Measurements from ENCODE around the gene MUC2.

MUC2 gene
- total RNA-seq: 0 to 0.12 (median 0) reads per million in 4 donors

DNA sequence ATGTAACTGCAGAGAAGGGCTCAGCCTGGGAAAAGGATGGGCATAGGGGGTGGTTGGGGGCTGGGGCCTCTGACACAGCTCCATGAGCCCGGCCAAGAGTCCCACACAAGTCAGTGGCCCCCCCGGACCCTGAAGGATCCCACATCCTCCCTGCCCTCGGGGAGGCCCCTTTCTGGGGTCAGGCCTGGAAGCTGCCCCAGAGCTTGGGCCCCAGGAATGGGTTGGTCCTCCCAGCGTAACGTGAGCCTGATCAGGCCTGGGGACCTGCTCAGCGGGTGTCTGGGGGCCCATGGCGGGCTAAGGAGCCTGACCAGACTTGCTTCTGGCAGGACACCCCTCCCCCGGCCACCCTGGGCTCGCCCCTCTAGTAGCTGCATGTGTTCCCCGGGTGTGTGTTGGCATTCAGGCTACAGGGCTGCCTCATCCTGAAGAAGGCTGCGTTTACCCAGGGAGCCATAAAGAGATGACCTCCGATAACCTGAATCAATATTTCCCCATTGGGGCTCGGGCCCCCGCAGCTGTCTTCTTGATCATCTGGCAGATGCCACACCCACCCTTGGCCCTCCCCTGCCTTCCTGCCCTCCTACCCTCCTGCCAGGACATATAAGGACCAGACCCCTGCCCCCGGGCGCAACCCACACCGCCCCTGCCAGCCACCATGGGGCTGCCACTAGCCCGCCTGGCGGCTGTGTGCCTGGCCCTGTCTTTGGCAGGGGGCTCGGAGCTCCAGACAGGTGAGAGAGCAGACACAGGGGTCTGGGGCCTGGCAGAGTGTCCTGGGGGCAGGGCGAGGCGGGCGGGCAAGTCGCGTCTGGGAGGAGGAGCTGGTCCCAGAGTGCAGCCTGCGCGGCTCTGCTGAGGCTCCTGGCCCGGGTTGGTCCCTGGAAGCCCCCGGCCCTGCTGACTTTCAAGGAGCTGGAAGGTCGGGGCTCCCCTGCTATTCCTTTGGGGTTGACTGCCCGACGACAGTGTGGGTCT lies at the start of gene MUC2:
Gene MUC2 (plus strand): TSS at position 631 of the 978 bp plus-strand sequence.
- no peak for DNase-seq

DNA sequence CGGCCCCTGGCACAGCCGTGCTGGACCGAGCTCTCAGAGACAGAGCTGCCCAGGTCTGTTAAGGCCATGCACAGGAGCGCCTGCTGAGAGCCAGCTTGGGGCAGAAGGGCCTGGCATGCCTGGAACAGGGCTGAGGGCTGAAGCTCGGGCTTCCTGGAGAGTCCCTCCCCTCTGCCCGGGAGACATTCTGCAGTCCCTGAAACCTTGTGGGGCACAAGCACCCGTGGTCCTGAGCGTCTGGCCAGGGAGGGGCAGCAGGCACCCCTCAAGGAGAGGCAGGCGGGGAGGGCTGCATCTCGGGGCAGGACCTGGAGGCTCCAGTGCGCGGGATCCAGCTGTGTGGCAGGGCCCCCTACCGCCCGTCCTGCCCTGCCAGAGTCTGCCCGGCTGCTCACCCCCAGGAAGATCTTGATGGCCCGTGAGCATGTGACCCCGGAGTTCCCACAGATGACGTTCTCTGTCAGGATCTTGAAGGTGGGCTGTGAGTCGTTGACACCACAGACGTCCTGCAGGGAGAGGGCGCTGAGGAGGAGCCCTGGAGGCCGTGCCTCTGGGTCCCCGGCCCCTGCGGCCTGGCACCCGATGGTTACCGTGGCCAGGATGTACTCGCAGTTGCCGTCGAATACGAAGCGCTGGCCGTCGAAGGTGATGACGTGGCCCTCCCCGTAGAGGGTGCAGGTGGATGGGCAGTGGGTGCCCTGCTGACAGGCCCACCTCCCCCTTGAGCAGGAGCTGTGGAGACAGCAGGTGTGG lies 49.1 kb upstream of the MUC2 start:
- DNase-seq: no peak

DNA sequence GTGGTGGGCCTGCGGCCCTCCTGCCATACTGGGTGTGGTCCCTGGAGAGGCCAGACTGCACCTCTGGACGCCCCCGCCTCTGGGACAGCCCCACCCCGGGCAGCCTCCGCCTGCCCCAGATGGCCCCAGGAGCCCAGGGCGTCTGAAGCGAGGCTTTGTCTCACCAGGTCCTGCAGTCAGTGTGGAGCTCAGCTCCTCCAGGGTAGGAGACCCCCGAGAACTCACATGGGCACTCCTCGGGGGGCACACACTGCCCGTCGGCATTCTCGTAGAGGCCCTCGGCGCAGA lies 48.6 kb upstream of the MUC2 start:
- no peak for DNase-seq

GRCh38 chr11:1026641-1027482 lies 47.8 kb upstream of the MUC2 start:
- DNase-seq: no peak

DNA sequence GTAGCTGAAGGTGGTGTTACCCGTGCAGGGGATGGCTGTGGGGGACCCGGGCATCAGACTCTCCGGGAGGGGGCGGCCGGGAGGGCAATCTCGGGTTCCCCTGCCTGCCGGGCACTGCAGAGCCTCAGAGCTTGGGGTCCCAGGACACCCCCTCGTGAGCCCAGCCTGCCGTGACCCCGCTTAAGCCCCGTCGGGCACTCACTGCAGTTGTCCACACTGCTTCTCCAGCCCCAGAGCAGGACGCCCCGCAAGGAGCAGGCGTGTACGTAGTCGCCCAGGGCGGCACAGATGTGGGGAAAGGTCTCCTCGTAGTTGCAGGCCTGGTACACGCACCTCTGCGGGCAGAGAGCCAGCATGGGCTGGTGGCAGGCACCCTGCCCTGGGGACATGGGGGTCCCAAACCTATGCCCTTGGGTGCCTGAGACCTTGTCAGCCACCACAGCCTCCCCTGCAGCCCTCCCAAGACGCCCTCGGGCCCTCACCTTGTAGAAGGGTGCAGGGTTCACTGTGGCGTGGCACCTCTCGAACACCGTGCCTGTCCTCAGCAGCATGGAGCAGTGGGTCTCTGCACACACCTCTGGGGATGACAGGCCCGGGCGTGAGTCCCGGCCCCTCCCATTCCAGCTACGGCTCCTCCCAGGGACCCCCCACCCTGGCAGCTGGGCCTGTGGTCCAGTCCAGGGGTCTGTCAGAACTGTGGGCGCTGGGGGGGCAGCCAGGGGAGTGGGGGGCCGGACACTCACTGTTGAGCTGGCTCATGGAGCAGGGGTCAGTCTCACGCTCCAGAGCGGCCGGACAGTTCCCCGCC lies 47.0 kb upstream of the MUC2 start:
- DNase-seq: no peak

GRCh38 chr11:1028291-1028540 lies 46.5 kb upstream of the MUC2 start:
- no peak for DNase-seq

GRCh38 chr11:1028616-1029015 lies 46.1 kb upstream of the MUC2 start:
- no peak for DNase-seq

DNA sequence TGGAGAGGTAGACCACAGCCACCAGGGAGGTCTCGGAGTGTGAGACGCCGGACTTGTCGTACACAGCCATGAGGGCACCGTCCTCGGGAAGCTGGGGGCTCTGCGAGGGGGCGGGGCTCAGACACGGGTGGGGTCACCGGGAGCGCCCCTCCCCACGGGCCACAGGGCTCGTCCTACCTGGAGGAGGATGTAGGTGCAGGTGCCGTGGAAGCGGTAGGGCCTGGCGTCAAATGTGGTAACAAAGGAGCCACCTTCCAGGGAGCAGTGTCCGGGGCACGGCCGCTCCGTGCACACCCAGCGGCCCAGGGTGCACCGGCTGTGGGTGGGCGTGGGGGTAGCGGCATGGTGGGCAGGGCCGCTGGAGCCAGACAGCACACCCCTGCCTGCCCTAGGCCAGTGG lies 45.6 kb upstream of the MUC2 start:
- DNase-seq: no peak

GRCh38 chr11:1029654-1030053 lies 45.0 kb upstream of the MUC2 start:
- DNase-seq: no peak

DNA sequence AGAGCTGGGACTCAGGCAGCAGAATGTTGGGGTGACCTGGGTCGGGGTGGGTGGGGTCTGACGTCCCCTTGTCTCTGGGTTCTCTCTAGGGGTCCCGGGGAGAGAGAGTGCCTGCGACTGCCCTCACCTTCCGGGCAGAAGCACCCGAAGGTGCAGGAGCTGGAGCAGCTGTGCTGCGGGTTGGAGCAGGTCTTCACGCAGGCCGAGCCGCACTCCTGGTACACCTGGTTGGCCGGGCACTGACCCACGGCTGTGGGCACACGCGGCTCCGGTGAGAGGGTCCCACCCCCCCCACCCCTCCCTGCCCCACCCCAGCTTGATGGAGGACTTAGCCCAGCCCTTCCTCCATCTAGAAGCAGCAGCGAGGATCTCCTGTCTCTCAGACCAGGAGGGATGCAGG lies 44.6 kb upstream of the MUC2 start:
- no peak for DNase-seq

GRCh38 chr11:1030556-1030955 lies 44.1 kb upstream of the MUC2 start:
- no peak for DNase-seq

DNA sequence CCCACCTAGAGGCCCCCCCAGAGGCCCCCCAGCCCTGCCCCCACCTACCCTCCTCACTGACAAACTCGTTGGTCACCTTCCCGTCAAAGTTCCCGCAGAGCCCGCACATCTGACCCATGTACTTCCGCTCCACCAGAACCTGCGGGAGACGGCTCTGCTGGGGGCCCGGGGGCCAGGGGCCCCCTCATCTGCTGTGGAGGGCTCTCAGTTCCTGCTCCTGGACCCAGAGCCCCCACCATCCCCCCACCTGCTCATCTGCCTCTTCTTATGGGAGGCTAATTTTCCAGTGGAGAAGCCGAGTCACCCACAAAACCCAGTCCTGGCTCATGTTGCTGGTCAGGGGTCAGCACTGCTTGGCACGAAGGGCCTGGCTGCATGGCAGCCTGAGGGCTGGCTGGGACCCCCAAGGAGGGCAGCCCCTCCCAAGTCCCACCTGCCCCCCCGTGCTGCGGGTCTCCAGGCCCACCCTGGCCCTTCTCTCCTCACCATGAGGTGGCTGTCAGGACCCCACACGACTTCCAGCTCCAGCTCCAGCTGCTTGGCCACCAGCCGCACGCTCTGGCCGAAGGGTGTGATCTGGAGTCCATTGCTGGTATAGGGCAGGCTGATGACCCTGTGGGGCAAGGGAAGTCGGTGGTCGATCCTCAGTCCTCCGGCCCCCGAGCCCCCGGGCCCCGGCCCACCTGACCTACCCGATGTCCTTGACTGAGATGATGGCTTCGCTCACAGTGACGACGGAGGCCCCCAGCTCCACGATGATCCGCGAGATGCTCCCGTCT lies 43.4 kb upstream of the MUC2 start:
- DNase-seq: no peak

GRCh38 chr11:1032310-1032891 lies 42.3 kb upstream of the MUC2 start:
- DNase-seq: no peak

- DNase-seq: no peak
These were observed 41.5 kb upstream of the MUC2 start for GRCh38 chr11:1033016-1033798.

DNA sequence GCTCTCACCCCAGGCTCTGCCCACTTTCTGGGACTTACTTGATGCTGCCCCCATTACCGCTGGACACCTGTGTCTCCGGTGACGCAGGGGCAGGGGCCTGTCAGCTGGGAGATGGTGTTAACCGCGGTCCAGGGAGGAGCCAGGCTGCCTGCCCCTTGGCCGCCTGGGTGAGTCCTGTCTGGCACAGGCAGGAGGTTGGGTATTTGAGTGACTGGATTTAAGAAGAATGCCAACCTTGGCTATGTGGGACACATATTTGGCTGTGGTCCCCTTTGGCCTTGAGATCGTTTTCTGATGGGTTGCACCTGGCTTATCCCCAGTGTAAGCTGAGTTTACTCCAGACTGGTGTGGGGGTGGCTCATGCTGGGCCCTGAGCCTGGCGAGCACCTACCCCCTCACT lies 40.7 kb upstream of the MUC2 start:
- no peak for DNase-seq

DNA sequence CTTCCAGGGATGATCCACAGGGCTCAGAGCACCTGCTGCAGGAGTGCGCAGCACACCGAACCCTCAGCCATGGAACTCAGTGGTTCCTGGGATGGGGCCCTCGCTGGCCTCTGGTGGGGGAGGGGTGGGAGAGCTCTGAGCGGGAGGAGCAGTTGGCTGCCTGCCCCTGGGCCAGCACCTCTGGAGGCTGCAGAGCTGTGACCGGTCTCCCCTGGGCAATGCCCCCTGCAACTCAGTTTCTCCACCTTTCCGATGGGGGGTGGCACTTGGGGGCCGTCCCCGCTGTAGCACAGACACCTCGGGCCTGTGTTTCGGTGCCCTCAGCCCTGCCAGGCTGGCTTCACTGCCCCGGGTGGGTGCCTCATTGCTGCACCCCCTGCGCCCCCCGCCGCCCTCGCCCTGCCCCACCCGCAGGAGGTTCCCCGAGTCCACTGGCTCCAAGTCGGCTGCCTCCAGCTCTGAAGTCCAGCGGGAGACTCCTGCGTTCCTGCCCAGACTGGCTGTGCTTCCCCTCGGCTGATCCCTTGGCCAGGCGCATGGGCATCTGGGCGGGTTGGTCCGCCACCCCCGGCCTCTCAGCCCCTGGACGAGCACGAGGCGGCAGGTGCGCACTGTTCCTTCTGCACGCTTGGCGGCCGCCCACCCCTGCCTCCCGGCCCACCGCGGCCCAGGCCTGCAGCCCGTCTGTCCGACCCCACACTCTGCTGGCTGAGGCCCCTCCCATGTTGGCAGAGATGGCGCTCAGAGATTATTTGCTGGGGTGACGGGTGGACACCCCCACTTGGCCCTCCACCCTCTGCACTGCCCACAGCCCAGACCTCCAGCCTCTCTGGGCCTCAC lies 40.0 kb upstream of the MUC2 start:
- no peak for DNase-seq

DNA sequence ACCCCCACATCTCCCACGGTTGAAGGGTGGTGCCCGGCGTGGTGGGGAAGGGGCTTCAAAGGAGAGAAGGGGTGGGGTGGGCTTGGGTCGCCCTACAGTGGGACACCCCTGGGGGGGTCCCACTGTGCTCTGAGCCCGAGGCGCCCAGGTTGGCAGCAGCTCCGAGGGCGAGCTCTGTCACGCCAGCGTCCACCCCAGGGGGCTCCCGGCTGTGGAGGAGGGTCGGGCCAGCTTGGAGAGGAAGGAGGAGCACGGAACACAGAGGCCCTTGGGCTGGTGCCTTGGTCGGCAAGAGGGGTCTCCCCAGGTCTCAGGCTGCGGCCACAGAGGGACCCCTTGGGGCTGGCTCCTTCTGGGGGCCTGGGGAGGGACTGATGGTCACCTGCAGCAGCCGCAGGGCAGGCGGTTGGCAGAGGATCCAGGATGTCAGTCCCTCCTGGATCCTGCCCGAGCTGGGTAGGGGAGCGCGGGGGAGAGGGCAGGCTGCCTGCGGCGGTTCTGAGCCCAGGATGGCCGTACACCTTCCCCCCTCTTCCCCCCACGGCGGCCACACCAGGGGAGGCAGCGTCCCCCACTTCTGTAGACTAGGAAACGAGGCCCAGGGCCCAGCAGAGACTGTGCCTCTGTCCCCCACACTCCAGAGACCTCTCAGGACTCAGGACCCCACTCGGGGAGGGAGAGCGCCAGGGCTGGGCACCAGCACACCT lies 38.9 kb upstream of the MUC2 start:
- no peak for DNase-seq

DNA sequence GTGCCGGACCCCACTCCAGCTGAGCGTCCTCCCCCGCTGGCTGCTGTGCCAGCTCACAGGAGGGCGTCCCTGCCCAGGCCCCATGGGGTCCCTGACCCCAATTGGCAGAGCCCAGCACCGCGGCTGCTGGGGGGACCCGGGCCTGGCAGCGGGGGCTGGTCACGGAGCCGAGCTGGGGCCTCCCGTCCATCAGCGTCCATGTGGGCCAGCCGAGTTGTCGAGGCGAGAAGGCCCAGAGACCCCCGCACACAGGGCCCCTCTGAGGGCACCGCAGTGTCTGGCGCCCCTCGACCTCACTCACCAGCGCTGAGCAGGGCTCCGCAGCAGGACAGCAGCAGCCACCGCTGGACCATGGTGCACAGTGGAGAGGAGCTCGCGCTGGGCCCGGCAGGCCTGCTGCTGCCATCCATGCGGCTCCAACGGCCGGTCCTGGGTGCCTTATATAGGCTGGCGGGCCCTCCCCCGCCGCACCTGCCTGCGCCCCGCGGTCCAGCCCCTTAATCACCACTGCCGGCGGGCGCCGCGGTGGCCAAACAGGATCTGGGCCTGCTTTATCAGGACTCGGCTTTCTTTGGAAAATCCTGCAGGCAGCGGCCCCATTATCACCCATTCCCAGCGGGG lies 38.3 kb upstream of the MUC2 start, which contains the start of gene MUC6:
Gene MUC6 (minus strand): TSS at position 416 of the 621 bp plus-strand sequence. CDS start 63 bp downstream, at position 353.
- DNase-seq: no peak
